Measurements from ENCODE around the gene TNS3. TPM values are rescaled to one million over a fixed set of nuclear protein-coding genes. Genes with fewer than 3 reads are reported as not detected.

Gene TNS3
- total and polyA plus RNA-seq, 3 experiments from 2014 or later: 1.4 to 1.5 TPM; not detected in 1

- Histone ChIP-seq H3K27me3 (ENCODE audit: insufficient read depth, low read length, poor library complexity, severe bottlenecking) (no peaks in the 10 kb centered on the region), H3K36me3 (ENCODE audit: insufficient read depth, low read length) (no peaks in the 10 kb centered on the region), H3K4me1 (ENCODE audit: insufficient read depth, low read length) (no peaks in the 10 kb centered on the region), H3K27ac (ENCODE audit: low read depth, low read length) (no peak overlapping the region), H3K9me3 (ENCODE audit: low read length) (no peaks in the 10 kb centered on the region), H3K4me3 (ENCODE audit: low read length) (no peak overlapping the region)
- no peaks in the 10 kb centered on the region for H3K27me3 Mint-ChIP-seq
- ChIA-PET POLR2A (no interaction called here), CTCF (no interaction called here)
- no peak for DNase-seq
- H3K4me1 Mint-ChIP-seq: no peaks in the 10 kb centered on the region
- H3K27ac Mint-ChIP-seq: no peak overlapping the region
- peaks cover 0 to 7% (median 2%) of the 10 kb centered on the region in 5 donors for H3K9me3 Mint-ChIP-seq
- H3K4me3 Mint-ChIP-seq: no peak overlapping the region
- H3K36me3 Mint-ChIP-seq: no peaks in the 10 kb centered on the region
Measured at GRCh38 chr7:47478017-47478344, 103.9 kb downstream of the TNS3 start.

DNA sequence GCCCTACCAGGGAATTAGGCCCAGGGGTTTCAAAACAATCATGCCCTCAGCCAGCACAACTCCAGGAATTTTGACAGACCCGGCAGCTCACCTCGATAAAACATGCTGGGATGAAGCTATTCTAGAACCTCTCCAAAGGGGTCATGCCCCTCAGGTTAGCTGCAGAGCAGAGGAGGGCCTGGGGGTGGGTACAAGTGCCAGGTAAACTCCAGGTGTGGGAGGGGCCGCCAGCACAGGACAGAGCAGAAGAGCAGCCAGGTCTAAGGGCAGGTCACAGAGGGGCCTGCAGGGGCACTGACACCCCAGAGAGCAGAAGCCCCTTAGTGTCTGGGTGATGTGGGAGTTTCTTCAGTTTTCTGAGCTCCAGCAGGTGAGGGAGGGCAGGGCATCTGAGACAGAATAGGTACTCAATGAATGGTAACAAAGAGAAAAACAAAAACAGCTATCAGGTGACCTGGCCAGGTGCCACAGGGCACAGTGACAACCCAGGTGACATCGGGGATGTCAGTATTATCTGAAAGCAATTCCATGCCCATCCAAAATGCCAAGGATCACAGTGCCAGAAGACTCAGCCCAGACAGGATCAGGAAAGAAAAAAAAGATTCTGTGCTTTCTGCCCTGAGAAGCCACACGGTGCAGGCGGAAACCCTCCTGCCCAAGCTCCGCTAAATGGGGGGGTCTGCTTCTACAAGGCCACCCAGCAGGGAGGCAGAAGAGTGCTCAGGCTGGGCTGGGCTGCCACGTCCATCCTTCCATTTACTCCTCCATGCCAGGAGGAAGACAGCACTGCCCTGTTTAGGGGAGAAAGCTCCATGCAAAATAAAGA lies 104.5 kb downstream of the TNS3 start:
- Mint-ChIP-seq H3K4me1 (no peaks in the 10 kb centered on the region), H3K27ac (no peak overlapping the region), H3K27me3 (no peaks in the 10 kb centered on the region), H3K9me3 (peaks cover 0 to 7% (median 2%) of the 10 kb centered on the region in 5 donors), H3K36me3 (no peaks in the 10 kb centered on the region), H3K4me3 (no peak overlapping the region)
- ChIA-PET CTCF (no interaction called here), POLR2A (no interaction called here)
- H3K4me1 ChIP-seq (ENCODE audit: insufficient read depth, low read length): no peaks in the 10 kb centered on the region
- no peak overlapping the region for H3K4me3 ChIP-seq (ENCODE audit: low read length)
- no peak overlapping the region for H3K27ac ChIP-seq (ENCODE audit: low read depth, low read length)
- no peaks in the 10 kb centered on the region for H3K27me3 ChIP-seq (ENCODE audit: insufficient read depth, low read length, poor library complexity, severe bottlenecking)
- H3K36me3 ChIP-seq (ENCODE audit: insufficient read depth, low read length): no peaks in the 10 kb centered on the region
- no peaks in the 10 kb centered on the region for H3K9me3 ChIP-seq (ENCODE audit: low read length)
- no peak for DNase-seq

GRCh38 chr7:47475880-47476227 lies 106.1 kb downstream of the TNS3 start:
- Mint-ChIP-seq H3K4me3 (no peak overlapping the region), H3K27me3 (no peaks in the 10 kb centered on the region), H3K9me3 (peaks cover 0 to 7% (median 2%) of the 10 kb centered on the region in 5 donors), H3K27ac (no peak overlapping the region), H3K36me3 (no peaks in the 10 kb centered on the region), H3K4me1 (no peaks in the 10 kb centered on the region)
- POLR2A ChIA-PET: no interaction called here
- H3K9me3 ChIP-seq (ENCODE audit: low read length): no peaks in the 10 kb centered on the region
- DNase-seq: no peak
- H3K4me1 ChIP-seq (ENCODE audit: insufficient read depth, low read length): no peaks in the 10 kb centered on the region
- no peaks in the 10 kb centered on the region for H3K36me3 ChIP-seq (ENCODE audit: insufficient read depth, low read length)
- no peak overlapping the region for H3K4me3 ChIP-seq (ENCODE audit: low read length)
- H3K27ac ChIP-seq (ENCODE audit: low read depth, low read length): no peak overlapping the region
- CTCF ChIA-PET: no interaction called here
- H3K27me3 ChIP-seq (ENCODE audit: insufficient read depth, low read length, poor library complexity, severe bottlenecking): no peaks in the 10 kb centered on the region

GRCh38 chr7:47474937-47475879 lies 106.7 kb downstream of the TNS3 start:
- Histone ChIP-seq H3K27ac (ENCODE audit: low read depth, low read length) (no peak overlapping the region), H3K36me3 (ENCODE audit: insufficient read depth, low read length) (no peaks in the 10 kb centered on the region), H3K4me1 (ENCODE audit: insufficient read depth, low read length) (no peaks in the 10 kb centered on the region), H3K4me3 (ENCODE audit: low read length) (no peak overlapping the region), H3K27me3 (ENCODE audit: insufficient read depth, low read length, poor library complexity, severe bottlenecking) (no peaks in the 10 kb centered on the region), H3K9me3 (ENCODE audit: low read length) (no peaks in the 10 kb centered on the region)
- no peaks in the 10 kb centered on the region for H3K36me3 Mint-ChIP-seq
- no peaks in the 10 kb centered on the region for H3K27me3 Mint-ChIP-seq
- H3K9me3 Mint-ChIP-seq: peaks cover 0 to 7% (median 2%) of the 10 kb centered on the region in 5 donors
- no peak overlapping the region for H3K27ac Mint-ChIP-seq
- ChIA-PET POLR2A (no interaction called here), CTCF (no interaction called here)
- H3K4me1 Mint-ChIP-seq: no peaks in the 10 kb centered on the region
- no peak overlapping the region for H3K4me3 Mint-ChIP-seq
- DNase-seq: no peak

DNA sequence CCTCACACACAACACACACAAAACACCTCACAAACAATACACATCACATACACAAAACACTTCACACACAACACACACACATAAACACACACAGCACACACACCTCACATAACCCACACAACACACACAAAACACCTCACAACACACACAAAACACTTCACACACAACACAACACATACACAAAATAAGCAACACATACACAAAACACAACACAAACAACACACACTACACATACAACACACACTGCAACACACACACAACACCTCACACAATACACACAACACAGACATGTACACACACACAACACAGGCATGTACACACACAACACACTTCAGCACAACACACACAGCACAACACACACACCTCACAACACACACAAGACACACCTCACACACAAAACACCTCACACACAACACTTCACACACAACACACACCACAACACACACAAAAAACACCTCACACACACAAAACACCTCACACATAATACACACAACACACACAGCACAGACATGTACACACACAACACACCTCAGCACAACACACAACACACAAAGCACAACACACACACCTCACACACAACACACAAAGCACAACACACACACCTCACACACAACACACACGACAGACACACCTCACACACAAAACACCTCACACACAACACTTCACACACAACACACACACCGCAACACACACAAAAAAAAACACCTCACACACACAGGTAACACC lies 107.5 kb downstream of the TNS3 start:
- Mint-ChIP-seq H3K27me3 (no peaks in the 10 kb centered on the region), H3K4me1 (no peaks in the 10 kb centered on the region), H3K36me3 (no peaks in the 10 kb centered on the region), H3K9me3 (peaks cover 0 to 7% (median 2%) of the 10 kb centered on the region in 5 donors), H3K27ac (no peak overlapping the region), H3K4me3 (no peak overlapping the region)
- no peak overlapping the region for H3K27ac ChIP-seq (ENCODE audit: low read depth, low read length)
- H3K4me3 ChIP-seq (ENCODE audit: low read length): no peak overlapping the region
- no peaks in the 10 kb centered on the region for H3K9me3 ChIP-seq (ENCODE audit: low read length)
- no peak for DNase-seq
- no peaks in the 10 kb centered on the region for H3K36me3 ChIP-seq (ENCODE audit: insufficient read depth, low read length)
- H3K27me3 ChIP-seq (ENCODE audit: insufficient read depth, low read length, poor library complexity, severe bottlenecking): no peaks in the 10 kb centered on the region
- ChIA-PET CTCF (no interaction called here), POLR2A (no interaction called here)
- no peaks in the 10 kb centered on the region for H3K4me1 ChIP-seq (ENCODE audit: insufficient read depth, low read length)

GRCh38 chr7:47473499-47474210 lies 108.3 kb downstream of the TNS3 start:
- peaks cover 0 to 6% (median under 1%) of the 10 kb centered on the region in 5 donors for H3K9me3 Mint-ChIP-seq
- DNase-seq: no peak
- Histone ChIP-seq H3K36me3 (ENCODE audit: insufficient read depth, low read length) (no peaks in the 10 kb centered on the region), H3K27me3 (ENCODE audit: insufficient read depth, low read length, poor library complexity, severe bottlenecking) (no peaks in the 10 kb centered on the region), H3K4me1 (ENCODE audit: insufficient read depth, low read length) (no peaks in the 10 kb centered on the region), H3K9me3 (ENCODE audit: low read length) (no peaks in the 10 kb centered on the region), H3K4me3 (ENCODE audit: low read length) (no peak overlapping the region), H3K27ac (ENCODE audit: low read depth, low read length) (no peak overlapping the region)
- no peaks in the 10 kb centered on the region for H3K27me3 Mint-ChIP-seq
- H3K4me1 Mint-ChIP-seq: no peaks in the 10 kb centered on the region
- no peak overlapping the region for H3K27ac Mint-ChIP-seq
- no peak overlapping the region for H3K4me3 Mint-ChIP-seq
- H3K36me3 Mint-ChIP-seq: no peaks in the 10 kb centered on the region
- CTCF ChIA-PET: no interaction called here
- POLR2A ChIA-PET: no interaction called here

- no peaks in the 10 kb centered on the region for H3K27me3 ChIP-seq (ENCODE audit: insufficient read depth, low read length, poor library complexity, severe bottlenecking)
Measured at GRCh38 chr7:47472444-47473157, 109.3 kb downstream of the TNS3 start.

More at GRCh38 chr7:47472444-47473157, 109.3 kb downstream of the TNS3 start:
- no peak overlapping the region for H3K4me3 Mint-ChIP-seq
- H3K27me3 Mint-ChIP-seq: peaks cover 0 to 2% of the 10 kb centered on the region in 2 donors
- Histone ChIP-seq H3K9me3 (ENCODE audit: low read length) (no peaks in the 10 kb centered on the region), H3K4me3 (ENCODE audit: low read length) (no peak overlapping the region), H3K36me3 (ENCODE audit: insufficient read depth, low read length) (no peaks in the 10 kb centered on the region), H3K27ac (ENCODE audit: low read depth, low read length) (no peak overlapping the region), H3K4me1 (ENCODE audit: insufficient read depth, low read length) (no peaks in the 10 kb centered on the region)
- no peaks in the 10 kb centered on the region for H3K36me3 Mint-ChIP-seq
- peaks cover 0 to 6% (median 0%) of the 10 kb centered on the region in 5 donors for H3K9me3 Mint-ChIP-seq
- ChIA-PET POLR2A (no interaction called here), CTCF (no interaction called here)
- H3K27ac Mint-ChIP-seq: no peak overlapping the region
- no peaks in the 10 kb centered on the region for H3K4me1 Mint-ChIP-seq
- no peak for DNase-seq

Data from CD8-positive, alpha-beta memory T cell (primary cell).